HG02571 (cell line): ENCODE measurements around the gene IGFBP7.
"Not testable (repeated sequence)": the region's sequence is repeated elsewhere in the genome, so short reads cannot be mapped to it uniquely, and the experiment has no call there.

ENCODE experiments used
- ATAC-seq: cut with Tn5 transposase; IDR thresholded peaks from one replicate; pipeline ENCODE4 v1.9.1; 2021; ENCODE audit warnings: mild to moderate bottlenecking, moderate library complexity; ENCODE audit not compliant: unreplicated experiment

IGFBP7 gene

DNA sequence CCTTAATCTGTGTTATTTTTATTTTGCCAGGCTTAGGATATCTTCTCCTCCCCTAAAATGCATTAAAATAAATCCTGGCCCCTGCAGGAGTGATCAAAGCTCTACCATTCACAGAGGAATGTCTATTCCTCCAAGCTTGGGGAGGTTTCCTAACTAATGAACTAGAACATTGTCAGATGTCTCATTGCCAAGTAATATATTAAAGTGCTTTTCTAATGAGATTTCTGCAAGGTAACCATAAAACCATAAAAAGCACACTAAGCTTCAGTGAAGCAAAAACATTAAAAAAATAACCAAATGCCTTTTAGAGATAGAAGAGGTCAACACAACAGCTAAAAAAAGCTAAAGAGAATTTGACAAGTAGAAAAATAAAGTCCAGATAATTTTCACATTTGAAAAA lies 34.8 kb downstream of the IGFBP7 start:
- ATAC-seq, result no peak

- ATAC-seq, result no peak
These were observed 35.4 kb downstream of the IGFBP7 start for GRCh38 chr4:57074744-57075143.

GRCh38 chr4:57073559-57073958 lies 36.6 kb downstream of the IGFBP7 start:
- no peak for ATAC-seq

DNA sequence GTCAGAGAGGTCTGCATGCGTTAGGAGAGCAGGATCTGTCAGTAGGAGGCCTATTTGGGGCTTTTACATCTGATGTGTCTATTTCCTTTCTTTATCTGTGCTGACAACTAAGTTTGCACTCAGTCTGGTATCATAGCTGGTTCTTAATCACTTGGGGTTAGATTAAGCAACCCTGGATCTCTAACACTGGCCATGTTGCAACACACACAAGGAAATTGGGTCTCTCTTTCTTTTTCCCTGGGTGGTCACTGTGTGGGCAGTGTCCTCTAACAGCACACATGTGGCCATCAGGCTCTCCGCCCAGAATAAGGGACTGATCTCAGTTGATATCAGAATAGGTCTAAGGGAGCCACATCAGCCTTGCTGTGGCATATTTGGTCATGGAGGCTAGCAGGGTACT lies 38.9 kb downstream of the IGFBP7 start:
- ATAC-seq, result no peak

- no peak for ATAC-seq
These were observed 39.7 kb downstream of the IGFBP7 start for GRCh38 chr4:57070461-57070860.

GRCh38 chr4:57068237-57068981 lies 41.8 kb downstream of the IGFBP7 start:
- no peak for ATAC-seq

GRCh38 chr4:57065730-57066482 lies 44.3 kb downstream of the IGFBP7 start:
- no peak for ATAC-seq

GRCh38 chr4:57064811-57065711 lies 45.1 kb downstream of the IGFBP7 start:
- no peak for ATAC-seq

DNA sequence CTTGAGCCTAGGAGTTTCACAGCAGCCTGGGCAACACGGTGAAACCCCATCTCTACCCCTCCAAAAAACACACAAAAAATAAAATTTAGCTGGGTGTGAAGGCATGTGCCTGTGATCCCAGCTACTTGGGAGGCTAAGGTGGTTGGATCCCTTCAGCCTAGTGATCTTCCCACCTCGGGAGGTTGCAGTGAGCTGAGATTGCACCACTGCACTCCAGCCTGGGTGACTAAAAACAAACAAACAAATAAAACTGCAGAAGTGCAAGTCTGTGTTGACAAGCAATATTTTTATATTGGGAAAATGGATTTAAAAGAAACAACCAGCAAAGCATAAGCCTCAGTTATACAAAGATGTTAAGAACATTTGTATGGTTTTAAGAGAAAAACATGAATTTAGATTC lies 46.1 kb downstream of the IGFBP7 start:
- no peak for ATAC-seq

GRCh38 chr4:57063518-57063917 lies 46.7 kb downstream of the IGFBP7 start:
- ATAC-seq, result no peak

GRCh38 chr4:57061395-57061794 lies 48.8 kb downstream of the IGFBP7 start:
- no peak for ATAC-seq

DNA sequence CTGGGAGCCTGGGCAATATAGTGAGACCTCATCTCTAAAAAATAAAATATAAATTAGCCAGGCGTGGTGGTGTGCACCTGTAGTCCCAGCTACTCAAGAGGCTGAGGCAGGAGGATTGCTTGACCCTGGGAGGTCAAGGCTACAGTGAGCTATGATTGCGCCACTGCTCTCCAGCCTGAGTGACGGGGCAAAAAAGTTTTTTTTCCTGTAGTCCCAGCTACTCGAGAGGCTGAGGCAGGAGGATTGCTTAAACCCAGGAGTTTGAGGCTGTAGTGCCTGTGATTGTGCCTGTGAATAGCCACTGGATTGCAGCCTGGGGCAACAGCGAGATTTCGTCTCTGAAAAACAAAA lies 49.5 kb downstream of the IGFBP7 start:
- not testable (repeated sequence) for ATAC-seq

DNA sequence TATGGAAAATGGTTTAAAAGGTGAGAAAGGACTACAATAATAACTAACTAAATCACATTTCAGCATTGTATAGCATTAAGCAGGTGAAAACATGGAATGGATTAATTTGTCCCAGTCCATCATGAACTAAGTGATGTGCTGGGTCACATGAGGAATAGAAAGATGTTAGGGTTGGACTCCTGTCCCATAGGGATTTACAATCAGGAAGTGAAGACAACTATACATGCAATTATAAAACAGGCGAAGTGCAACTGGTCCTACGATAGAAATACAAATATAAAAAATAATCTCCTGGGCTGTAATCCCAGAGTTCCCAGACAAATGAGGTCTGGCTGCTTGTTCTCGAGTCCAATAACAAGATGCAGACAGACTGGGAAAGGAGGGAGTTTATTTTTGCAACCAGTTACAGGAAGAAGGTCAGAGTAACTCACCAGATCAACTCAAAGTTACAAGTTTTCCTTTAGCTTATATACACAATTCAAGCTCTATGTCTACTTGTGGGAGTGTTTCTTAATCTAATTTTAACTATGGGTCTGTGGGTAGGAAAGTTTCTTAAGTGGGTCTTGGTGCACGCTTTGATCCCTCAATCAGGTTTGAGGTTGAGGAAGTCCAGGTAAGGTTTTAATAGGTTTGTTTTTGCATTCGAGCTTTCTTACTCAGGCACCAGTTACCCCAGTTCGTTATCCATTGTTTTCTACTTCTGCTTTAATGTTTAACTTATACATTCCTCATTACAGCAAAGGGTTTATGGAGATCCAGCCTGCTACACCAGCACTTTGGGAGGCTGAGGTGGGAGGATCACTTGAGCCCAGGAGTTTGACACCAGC lies 50.1 kb downstream of the IGFBP7 start:
- ATAC-seq, result no peak

GRCh38 chr4:57055886-57056285 lies 54.3 kb downstream of the IGFBP7 start:
- no peak for ATAC-seq

- ATAC-seq, result no peak
These were observed 56.7 kb downstream of the IGFBP7 start for GRCh38 chr4:57053508-57053907.

DNA sequence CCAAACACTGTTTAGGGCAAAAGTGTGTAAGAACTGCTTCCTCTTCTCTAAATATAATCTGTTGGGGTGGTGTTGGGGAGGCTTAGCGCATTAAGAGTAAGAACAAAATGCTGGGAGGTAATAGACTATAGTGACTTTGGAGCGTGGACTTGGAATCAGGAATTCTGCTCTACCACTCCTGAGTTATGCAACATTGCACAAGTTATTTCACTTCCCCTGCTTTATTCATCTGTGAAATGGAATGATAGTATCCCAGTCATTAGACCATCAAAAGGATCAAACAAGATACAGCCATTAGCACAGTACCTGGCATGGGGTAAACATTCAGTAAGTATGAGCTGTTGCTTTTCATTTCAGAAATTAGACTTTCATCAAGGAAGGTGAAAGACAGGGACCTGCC lies 58.7 kb downstream of the IGFBP7 start:
- no peak for ATAC-seq

- no peak for ATAC-seq
These were observed 59.1 kb downstream of the IGFBP7 start for GRCh38 chr4:57051095-57051494.

GRCh38 chr4:57048590-57049304 lies 61.4 kb downstream of the IGFBP7 start:
- no peak for ATAC-seq

GRCh38 chr4:57047046-57047445 lies 63.1 kb downstream of the IGFBP7 start:
- ATAC-seq, result not testable (repeated sequence)

GRCh38 chr4:57044996-57045395 lies 65.2 kb downstream of the IGFBP7 start:
- ATAC-seq, result no peak
